Activated T-helper 1 cell treated with anti-CD3 and anti-CD28 coated beads, Interleukin-12 subunit alpha, Interleukin-12 subunit beta, Interleukin-2, Interleukin-4 antibody, amounts not matched to agents 30 ng/mL and 10 ng/mL and 1 ng/mL, durations not matched to agents 14 hours and 24 hours and 36 hours (primary cell): ENCODE measurements around the gene CUTA. TPM values are rescaled to one million over a fixed set of nuclear protein-coding genes. Genes with fewer than 3 reads are reported as not detected.

Source experiments
- DNase-seq: peaks from one replicate; pipeline ENCODE4 v3.0.0; 2021; ENCODE audit warnings: low spot score
- H3K27ac Mint-ChIP-seq: one replicate; pipeline ENCODE4 v1.8.0; 2021; ENCODE audit warnings: mild to moderate bottlenecking, mixed read lengths
- H3K27me3 Mint-ChIP-seq: one replicate; pipeline ENCODE4 v1.8.0; 2022; ENCODE audit warnings: mild to moderate bottlenecking, moderate library complexity, mixed read lengths; ENCODE audit not compliant: insufficient read depth
- H3K36me3 Mint-ChIP-seq: one replicate; pipeline ENCODE4 v1.8.0; 2021; ENCODE audit warnings: low read depth, mixed read lengths
- H3K4me1 Mint-ChIP-seq: one replicate; pipeline ENCODE4 v1.8.0; 2021; ENCODE audit warnings: low read depth, mixed read lengths
- H3K4me3 Mint-ChIP-seq: one replicate; pipeline ENCODE4 v1.8.0; 2021; ENCODE audit warnings: mild to moderate bottlenecking, moderate library complexity, mixed read lengths
- H3K9me3 Mint-ChIP-seq: one replicate; pipeline ENCODE4 v1.8.0; 2021; ENCODE audit warnings: mixed read lengths
- intact Hi-C: fragments of 100-400 bp; cut with micrococcal nuclease; formaldehyde crosslinking; loops from one replicate; pipeline ENCODE4 v1.15.1; 2024
- total RNA-seq: library from RNA; stranded (reverse); gene quantifications from 2 replicates; pipeline ENCODE4 v1.2.3, GENCODE V29; 2022

Gene CUTA
- total RNA-seq, 1 donor from 2014 or later, result 131 TPM

DNA sequence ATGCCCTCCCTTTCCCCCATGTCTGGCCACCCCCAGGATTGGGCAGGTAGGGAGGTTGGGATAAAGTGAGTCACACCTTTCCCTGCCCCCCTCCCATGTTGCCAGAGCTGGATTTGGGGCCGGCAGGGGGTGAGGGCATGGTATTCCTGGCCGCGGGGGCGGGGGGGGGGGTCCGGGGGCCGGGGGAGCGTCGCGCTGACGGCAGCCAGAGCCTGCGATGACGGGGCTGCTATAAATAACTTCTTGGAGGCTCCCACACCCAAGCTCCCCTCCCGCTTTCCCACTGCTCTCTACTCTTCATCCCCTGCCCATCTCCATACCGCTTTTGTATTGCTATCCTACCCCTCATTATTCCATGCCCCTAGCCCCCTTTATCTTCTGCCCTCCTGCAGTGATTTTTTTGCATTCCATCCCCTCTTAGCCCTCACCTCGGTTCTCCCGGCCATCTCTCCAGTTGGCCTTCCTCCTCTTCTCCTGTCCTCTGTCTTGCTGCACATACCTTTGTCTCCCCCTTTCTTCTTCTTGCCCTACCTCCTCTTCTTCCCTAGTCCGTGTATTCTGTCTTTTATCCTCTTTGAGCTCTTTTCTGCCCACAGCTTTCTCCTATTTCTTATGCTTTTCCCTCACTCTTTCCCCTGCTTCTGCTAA is 15.8 kb upstream of the CUTA start:
- intact Hi-C loops, result no loop called here
- Mint-ChIP-seq H3K9me3 (no peaks in the 10 kb centered on the region), H3K36me3 (peaks cover 32% of the 10 kb centered on the region), H3K27me3 (no peaks in the 10 kb centered on the region), H3K4me3 (no peak overlapping the region), H3K4me1 (peaks cover 39% of the 10 kb centered on the region), H3K27ac (no peak overlapping the region)
- DNase-seq, result no peak

- no peak overlapping the region for H3K4me3 Mint-ChIP-seq
- H3K27ac Mint-ChIP-seq, result peak overlapping the region; percentile 24
- H3K4me1 Mint-ChIP-seq, result peaks cover 44% of the 10 kb centered on the region
- no peak for DNase-seq
- H3K27me3 Mint-ChIP-seq, result no peaks in the 10 kb centered on the region
- H3K36me3 Mint-ChIP-seq, result peaks cover 28% of the 10 kb centered on the region
- H3K9me3 Mint-ChIP-seq, result no peaks in the 10 kb centered on the region
- intact Hi-C loops, result no loop called here
These were observed 15.2 kb upstream of the CUTA start for GRCh38 chr6:33433001-33433543.

- Mint-ChIP-seq H3K9me3 (no peaks in the 10 kb centered on the region), H3K27ac (peak overlapping the region; percentile 24), H3K4me1 (peaks cover 44% of the 10 kb centered on the region), H3K36me3 (peaks cover 27% of the 10 kb centered on the region), H3K4me3 (no peak overlapping the region), H3K27me3 (no peaks in the 10 kb centered on the region)
- intact Hi-C loops, result no loop called here
- DNase-seq, result no peak
These were observed 14.6 kb upstream of the CUTA start for GRCh38 chr6:33432546-33432945.

DNA sequence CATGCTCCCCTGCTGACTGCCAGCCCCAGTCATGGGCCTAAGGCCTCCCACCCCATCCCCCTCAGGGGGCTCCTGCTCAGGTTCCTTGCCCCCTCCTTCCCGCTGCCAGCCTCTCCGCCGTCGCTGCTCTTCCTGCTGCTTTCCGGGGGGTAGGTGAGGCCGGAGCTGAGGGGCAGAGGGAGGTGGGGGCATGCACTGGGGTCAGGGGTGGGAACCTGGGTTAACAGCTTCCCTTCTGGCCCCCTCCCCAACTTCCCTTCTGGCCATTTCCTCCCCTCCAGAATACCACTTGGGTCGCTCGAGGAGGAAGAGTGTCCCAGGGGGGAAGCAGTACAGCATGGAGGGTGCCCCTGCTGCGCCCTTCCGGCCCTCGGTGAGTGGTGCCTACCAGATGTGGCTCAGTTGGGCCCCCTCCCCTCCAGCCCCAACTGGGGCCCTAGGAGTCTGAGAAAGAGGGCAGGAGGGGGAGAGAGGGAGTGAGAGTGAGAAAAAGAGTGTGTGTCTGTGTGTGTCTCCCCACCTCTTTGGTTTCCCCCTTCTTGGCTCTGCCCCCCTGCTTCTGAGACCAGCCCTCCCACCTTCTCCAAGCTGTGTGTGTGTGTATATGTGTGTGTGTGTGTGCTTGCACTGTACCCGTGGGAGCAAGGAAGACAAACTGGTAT is 14.1 kb upstream of the CUTA start:
- peaks cover 23% of the 10 kb centered on the region for H3K36me3 Mint-ChIP-seq
- no peaks in the 10 kb centered on the region for H3K27me3 Mint-ChIP-seq
- intact Hi-C loops, result loop anchor here (1.0 to 2.0 kb wide), 2 partner anchors 15 to 22 kb away; partner anchors contain the start of gene ZBTB9
- H3K9me3 Mint-ChIP-seq, result no peaks in the 10 kb centered on the region
- no peak for DNase-seq
- peaks cover 49% of the 10 kb centered on the region for H3K4me1 Mint-ChIP-seq
- H3K27ac Mint-ChIP-seq, result peak overlapping the region; percentile 8
- H3K4me3 Mint-ChIP-seq, result no peak overlapping the region

- peak overlapping the region; percentile 89 for H3K4me3 Mint-ChIP-seq
- H3K27me3 Mint-ChIP-seq, result no peaks in the 10 kb centered on the region
- peaks cover 20% of the 10 kb centered on the region for H3K36me3 Mint-ChIP-seq
- DNase-seq, result peak; percentile 75
- peaks cover 55% of the 10 kb centered on the region for H3K4me1 Mint-ChIP-seq
- no peaks in the 10 kb centered on the region for H3K9me3 Mint-ChIP-seq
- intact Hi-C loops, result loop anchor here (1.0 to 2.0 kb wide), 2 partner anchors 14 to 23 kb away; partner anchors contain the start of gene ZBTB9
- H3K27ac Mint-ChIP-seq, result peak overlapping the region; percentile 88
These were observed 13.3 kb upstream of the CUTA start for GRCh38 chr6:33430991-33431879.

- no peak for DNase-seq
- peak overlapping the region; percentile 88 for H3K27ac Mint-ChIP-seq
- intact Hi-C loops, result loop anchor here (2.0 kb wide), 1 partner anchor 14 kb away; no protein-coding TSS in a partner anchor
- peaks cover 60% of the 10 kb centered on the region for H3K4me1 Mint-ChIP-seq
- peak overlapping the region; percentile 89 for H3K4me3 Mint-ChIP-seq
- no peaks in the 10 kb centered on the region for H3K27me3 Mint-ChIP-seq
- no peaks in the 10 kb centered on the region for H3K9me3 Mint-ChIP-seq
- H3K36me3 Mint-ChIP-seq, result peaks cover 14% of the 10 kb centered on the region
These were observed 12.4 kb upstream of the CUTA start for GRCh38 chr6:33430334-33430733.

- Mint-ChIP-seq H3K4me1 (peaks cover 66% of the 10 kb centered on the region), H3K27ac (peak overlapping the region; percentile 88), H3K4me3 (peak overlapping the region; percentile 89), H3K36me3 (peaks cover 11% of the 10 kb centered on the region), H3K9me3 (no peaks in the 10 kb centered on the region), H3K27me3 (no peaks in the 10 kb centered on the region)
- no peak for DNase-seq
- intact Hi-C loops, result loop anchor here (2.0 to 5.0 kb wide), 3 partner anchors 13 to 193 kb away; partner anchors contain the start of genes ITPR3, RPS18 and VPS52
These were observed 11.8 kb upstream of the CUTA start for GRCh38 chr6:33429750-33430052.

DNA sequence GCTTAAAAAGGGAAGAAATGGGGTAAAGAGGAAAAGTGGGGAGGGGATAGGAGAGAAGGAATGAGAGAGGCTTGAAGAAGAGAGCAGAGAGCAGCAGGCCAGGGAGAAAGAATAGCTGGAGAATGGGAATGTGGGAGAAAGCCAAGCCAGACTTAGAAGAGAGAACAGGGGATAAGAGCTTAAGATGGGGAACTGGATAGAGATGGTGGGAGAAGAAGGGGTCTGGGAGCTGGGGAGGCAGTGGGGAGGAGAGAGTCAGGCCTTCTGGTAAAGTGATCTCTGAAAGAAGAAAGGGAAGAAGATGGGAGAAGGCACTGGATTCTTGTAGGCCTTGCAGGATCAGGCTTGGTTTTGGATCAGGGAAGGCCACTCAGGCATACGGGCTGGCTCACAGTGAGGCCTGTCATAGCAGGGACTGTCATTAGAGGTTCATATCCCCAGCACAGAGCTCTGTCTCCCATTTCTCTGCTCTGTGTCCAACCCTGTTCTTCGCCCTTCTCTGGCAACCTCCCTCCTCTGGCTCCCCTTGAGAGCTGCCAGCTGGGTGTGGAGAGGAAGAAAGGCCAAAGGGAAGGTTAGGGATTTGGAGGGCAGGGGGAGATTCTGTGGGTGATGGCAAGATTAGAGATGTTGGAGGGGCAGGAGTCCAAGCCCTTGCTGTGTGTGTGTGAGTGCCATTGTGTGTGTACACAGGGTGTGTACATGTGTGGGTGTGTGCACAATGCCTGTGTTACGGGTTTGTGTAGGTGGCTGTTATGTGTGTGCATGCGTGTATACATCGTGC is 11.3 kb upstream of the CUTA start:
- Mint-ChIP-seq H3K27ac (peak overlapping the region; percentile 88), H3K27me3 (no peaks in the 10 kb centered on the region), H3K36me3 (peaks cover 15% of the 10 kb centered on the region), H3K9me3 (no peaks in the 10 kb centered on the region), H3K4me1 (peaks cover 72% of the 10 kb centered on the region), H3K4me3 (peak overlapping the region; percentile 89)
- intact Hi-C loops, result loop anchor here (5.0 kb wide), 2 partner anchors 157 to 193 kb away; partner anchors contain the start of genes ITPR3, RPS18 and VPS52
- DNase-seq, result no peak

DNA sequence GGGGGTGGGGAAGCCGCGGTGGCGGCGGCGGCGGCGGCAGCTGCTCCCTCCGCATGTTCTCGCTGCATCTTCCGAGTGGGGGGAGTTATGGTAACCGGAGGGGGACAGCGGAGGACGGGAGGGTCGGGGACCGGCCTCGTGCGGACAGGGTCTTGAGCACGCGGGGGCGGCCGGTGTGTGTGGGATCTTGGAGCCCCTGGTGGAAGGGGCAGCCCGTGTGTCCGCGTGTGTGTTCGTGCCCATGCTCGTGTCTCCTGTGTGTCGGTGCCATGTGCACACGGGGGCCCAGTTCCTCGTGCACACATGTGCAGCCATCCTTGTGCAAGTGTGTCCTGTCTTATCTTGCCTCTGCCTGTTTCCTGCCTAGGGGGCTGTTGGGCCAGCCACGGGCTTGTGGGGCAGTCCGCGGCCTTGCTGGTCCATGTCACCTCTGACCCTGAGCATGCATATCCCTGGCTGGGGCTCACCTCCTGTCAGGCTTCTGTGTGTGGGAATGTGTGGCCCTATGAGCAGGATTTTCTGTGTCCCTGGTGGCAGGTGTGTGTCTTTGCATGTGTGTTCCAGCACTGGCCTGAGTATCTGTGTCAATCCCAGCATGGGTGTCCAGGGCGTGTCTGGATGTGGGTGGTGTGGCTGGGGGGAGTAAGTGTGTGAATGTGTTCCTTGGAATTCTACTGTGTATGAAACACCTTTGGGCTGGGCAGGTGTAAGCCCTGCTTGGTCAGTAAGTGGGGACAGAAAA is 10.5 kb upstream of the CUTA start:
- no peaks in the 10 kb centered on the region for H3K9me3 Mint-ChIP-seq
- intact Hi-C loops, result loop anchor here (5.0 kb wide), 2 partner anchors 156 to 194 kb away; partner anchors contain the start of genes ITPR3, RPS18 and VPS52
- peaks cover 79% of the 10 kb centered on the region for H3K4me1 Mint-ChIP-seq
- H3K27me3 Mint-ChIP-seq, result no peaks in the 10 kb centered on the region
- H3K4me3 Mint-ChIP-seq, result peak overlapping the region; percentile 89
- H3K36me3 Mint-ChIP-seq, result peaks cover 18% of the 10 kb centered on the region
- H3K27ac Mint-ChIP-seq, result peak overlapping the region; percentile 88
- no peak for DNase-seq

GRCh38 chr6:33427585-33428223 is 9.8 kb upstream of the CUTA start:
- intact Hi-C loops, result loop anchor here (2.0 to 5.0 kb wide), 3 partner anchors 143 to 195 kb away; partner anchors contain the start of genes ITPR3, RPS18 and VPS52
- Mint-ChIP-seq H3K27ac (peak overlapping the region; percentile 92), H3K27me3 (no peaks in the 10 kb centered on the region), H3K9me3 (no peaks in the 10 kb centered on the region), H3K4me1 (peaks cover 82% of the 10 kb centered on the region), H3K36me3 (peaks cover 19% of the 10 kb centered on the region), H3K4me3 (peak overlapping the region; percentile 89)
- DNase-seq, result peak; percentile 51
